NCI-H748 (cell line): ENCODE measurements around the gene CARF.
A peak's percentile ranks its signal among the peaks of the same experiment; 100 is the strongest.
"Not testable (repeated sequence)": the region's sequence is repeated elsewhere in the genome, so short reads cannot be mapped to it uniquely, and the experiment has no call there.

Experiments
- DNase-seq: peaks from one replicate; lab custom pipeline; 2025; ENCODE audit not compliant: unreplicated experiment; lab: John Stamatoyannopoulos, UW

Gene CARF

GRCh38 chr2:202934456-202934855, 22.4 kb downstream of the CARF start:
- DNase-seq = no peak

DNA sequence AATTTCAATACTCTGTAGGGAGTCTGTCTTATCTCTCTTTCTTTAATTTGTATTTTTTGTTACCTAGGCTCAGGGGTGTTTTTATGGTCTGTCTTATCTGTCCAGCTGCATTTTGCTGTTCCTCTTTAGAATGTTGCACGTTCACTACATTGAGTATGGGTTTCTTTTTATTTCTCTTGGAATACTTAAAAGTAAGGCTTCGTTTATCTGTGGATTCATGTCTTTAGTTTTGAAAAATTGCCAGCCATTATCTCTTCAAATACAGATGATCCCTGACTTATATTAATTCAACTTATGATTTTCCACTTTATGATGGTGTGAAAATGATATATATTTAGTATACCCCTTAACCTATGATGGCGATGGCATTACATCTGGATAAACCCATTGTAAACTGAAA, 26.9 kb downstream of the CARF start:
- no peak for DNase-seq

GRCh38 chr2:202941771-202942170, 29.7 kb downstream of the CARF start:
- no peak for DNase-seq

- DNase-seq = no peak
These were observed 32.3 kb downstream of the CARF start for GRCh38 chr2:202944408-202944807.

DNA sequence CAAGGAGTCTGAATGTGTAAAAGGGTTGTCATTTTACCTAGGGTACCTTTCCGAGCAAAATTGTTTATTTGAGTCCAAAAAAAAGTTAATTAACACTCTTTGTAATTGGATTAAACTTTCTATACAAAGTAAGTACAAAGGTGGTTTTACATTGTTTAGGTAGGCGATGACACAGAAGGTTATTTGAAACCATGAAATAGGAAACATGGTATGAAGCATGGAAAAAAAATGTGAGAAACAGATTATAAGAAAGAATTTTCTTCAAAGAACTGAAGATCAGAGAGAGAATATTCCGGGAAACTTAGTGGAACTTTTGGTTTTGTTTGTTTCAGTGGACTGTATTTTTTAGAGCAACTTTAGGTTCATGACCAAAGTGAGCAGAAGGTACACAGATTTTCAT, 32.7 kb downstream of the CARF start:
- no peak for DNase-seq

GRCh38 chr2:202945497-202945896, 33.4 kb downstream of the CARF start:
- no peak for DNase-seq

- DNase-seq = not testable (repeated sequence)
These were observed 37.3 kb downstream of the CARF start for GRCh38 chr2:202949333-202949732.

DNA sequence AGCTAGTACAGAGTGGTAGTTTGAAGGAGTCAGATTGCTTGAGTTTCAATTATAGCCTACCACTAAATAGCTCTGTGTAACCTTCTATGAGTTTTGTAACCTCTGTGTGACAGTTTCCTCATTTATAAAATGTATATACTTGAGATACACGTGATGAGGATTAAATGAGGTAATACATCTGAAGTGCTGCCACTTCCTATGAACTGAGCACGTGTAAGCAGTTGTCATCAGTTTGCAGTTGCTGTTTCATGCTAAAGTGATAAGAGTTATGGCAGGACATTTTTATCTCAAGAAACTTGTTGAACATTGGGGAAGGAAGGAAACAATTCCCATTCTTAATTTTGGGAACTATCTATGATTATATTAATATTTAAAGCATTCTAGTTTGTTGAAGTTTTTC, 38.5 kb downstream of the CARF start:
- no peak for DNase-seq

- no peak for DNase-seq
These were observed 48.4 kb downstream of the CARF start for GRCh38 chr2:202960524-202960923.

DNA sequence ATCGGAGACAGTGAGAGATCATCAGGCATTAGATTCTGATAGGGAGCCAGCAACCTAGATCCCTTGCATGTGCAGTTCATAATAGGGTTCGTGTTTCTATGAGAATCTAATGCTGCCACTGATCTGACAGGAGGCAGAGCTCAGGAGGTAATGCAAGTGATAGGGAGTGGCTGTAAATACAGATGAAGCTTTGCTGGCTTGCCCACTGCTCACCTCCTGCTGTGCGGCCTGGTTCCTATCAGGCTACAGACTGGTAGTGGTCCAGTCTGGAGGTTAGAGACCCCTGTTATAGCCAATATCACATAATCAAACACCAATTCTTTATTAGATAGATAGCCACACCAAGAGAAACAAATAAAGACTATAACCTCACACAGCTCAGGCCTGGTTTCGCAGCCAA, 51.6 kb downstream of the CARF start:
- no peak for DNase-seq

DNA sequence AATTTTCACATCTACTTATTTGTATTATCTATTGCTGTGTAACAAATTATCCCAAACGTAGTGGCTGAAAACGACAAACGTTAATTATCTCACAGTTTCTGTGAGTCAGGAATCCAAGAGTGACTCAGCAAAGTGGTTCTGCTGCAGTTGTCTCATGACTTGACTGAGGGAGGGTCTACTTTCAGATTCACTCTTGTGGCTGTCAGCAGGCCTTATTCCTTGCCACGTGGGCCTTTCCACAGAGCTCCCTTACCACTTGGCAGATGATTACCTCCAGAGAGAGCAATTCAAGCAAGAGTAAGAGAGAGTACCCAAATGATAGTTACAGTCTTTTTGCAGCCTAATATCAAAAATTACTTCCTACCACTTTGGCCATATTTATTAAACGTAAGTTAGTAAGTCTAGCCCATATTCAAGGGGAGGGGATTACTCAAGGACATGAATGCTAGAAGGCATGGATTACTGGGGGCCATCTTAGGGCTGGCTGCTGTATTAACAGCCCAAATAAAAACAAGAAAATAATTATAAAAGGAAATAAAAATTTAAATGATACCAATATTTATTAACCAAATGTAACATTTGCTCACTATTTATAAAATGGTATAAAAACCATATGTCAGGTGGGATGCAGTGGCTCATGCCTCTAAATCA, 53.9 kb downstream of the CARF start:
- DNase-seq = peak; percentile 31

DNA sequence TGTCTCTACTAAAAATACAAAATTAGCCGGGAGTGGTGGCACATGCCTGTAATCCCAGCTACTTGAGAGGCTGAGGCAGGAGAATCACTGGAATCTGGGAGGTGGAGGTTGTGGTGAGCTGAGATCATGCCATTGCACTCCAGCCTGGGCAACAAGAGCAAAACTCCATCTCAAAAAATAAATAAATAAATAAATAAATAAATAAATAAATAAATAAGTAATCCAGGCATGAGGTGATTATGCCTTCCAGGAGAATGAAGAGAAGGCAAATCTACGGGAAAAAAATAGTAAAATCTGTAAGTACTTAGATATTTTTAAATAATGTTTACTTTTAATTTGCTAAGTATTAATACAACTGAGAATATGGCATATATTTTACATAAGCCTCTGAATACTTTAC, 57.3 kb downstream of the CARF start:
- DNase-seq = not testable (repeated sequence)

DNA sequence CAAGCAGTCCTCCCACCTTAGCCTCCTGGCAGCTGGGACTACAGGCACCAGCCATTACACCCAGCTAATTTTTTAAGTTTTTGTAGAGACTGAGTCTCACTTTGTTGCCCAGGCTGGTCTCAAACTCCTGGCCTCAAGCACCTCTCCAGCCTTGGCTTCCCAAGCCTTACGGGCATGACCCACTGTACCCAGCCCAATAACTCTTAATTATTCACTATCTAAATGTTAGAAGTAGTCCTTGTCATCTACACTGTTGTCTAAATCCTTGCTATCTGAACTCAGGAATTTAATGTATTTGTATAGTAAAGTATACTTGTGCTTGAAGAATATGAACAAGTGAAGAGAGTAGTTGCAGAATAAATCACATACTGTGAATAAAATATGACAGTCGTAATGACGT, 64.7 kb downstream of the CARF start:
- DNase-seq = no peak

GRCh38 chr2:202982779-202983491, 70.9 kb downstream of the CARF start:
- DNase-seq = no peak

DNA sequence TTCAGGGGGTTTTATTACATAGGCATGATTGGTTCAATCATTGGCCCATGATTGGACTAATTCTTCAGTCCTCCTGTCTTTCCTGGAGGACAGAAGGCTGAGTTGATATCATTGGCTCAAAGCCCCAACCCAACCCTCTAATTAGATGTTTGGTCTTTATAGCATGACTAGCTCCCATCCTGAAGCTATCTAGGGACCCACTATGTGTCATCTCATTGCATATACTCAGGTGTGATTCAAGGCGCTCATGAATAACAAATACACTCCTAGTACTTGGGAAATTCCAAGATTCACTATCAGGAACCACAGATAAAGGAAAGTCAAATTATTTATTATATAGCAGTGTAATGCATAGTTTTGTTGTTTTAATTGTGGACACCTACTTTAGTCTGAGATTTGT, 77.7 kb downstream of the CARF start:
- no peak for DNase-seq

DNA sequence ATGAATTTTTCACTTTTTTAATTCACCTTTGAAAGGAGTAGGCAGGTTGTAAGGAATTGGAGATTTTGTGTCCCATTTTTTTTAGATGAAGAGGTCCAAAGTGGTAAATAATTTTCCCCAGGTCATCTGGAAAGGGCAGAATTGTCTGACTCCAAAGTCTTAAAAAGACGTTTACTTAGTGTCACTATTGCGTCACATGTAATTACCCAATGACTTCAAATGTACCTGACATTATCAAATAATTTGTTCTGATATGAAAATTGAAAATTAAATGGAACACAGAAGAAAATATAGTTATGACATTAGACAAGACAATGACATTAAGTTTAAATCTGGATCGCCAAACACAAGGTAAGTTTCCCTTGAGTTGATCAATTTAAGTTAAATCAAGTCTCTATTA, 78.4 kb downstream of the CARF start:
- no peak for DNase-seq

DNA sequence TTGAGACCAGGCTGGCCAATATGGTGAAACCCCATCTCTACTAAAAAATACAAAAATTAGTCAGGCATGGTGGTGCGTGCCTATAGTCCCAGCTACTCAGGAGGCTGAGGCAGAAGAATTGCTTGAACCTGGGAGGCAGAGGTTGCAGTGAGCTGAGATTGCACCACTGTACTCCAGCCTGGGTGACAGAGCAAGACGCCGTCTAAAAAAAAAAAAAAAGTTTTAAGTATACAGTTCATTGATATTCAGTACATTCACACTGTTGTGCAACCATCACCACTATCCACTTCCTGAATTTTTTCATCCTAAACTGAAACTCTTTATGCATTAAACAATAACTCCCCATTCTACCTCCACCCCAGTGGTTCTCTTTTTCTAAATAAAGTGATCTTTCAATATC, 85.0 kb downstream of the CARF start:
- not testable (repeated sequence) for DNase-seq

- no peak for DNase-seq
These were observed 90.2 kb downstream of the CARF start for GRCh38 chr2:203002054-203002821.

- no peak for DNase-seq
These were observed 91.6 kb downstream of the CARF start for GRCh38 chr2:203003716-203004115.

DNA sequence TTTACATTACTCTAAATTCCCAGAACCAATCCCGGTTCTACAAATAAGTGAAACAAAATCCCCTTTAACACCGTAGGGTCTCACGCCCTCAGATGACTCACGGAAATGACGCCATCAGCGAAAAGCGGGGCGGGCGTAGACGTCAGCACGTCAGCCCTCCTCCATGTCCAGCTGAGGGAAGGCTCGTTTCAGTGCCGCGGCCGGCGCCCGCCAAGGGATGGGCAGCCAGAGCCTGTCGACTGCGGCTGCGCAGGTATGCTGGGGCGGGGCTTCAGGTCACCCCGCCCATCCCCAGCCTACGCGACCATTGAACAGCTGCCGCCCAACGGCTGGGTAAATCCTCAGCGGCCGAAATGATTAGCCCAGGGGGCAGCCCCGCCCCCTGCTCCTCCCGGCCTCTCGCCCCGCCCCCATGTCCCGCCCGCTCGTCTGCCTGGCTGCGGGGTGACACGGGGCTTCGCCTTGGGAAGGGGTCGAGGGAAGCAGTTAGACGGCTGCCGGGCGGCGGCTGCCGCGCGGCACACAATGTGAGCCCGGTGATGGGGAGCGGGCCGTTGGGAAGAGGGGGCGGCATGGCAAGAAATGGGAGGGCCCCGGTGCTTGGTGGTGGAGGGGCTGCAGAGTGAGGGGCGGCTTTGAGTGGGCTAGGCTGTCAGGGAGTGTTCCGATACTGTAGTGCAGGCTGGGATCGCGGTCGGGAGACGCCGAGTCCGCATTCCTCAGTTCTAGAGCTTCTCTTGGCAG, 102.6 kb downstream of the CARF start, which contains the start of gene NBEAL1:
NBEAL1 (plus strand) TSS at position 420 of the 744 bp plus-strand sequence. CDS start 1,510 bp downstream, outside the sequence.
- peak; percentile 99 for DNase-seq

DNA sequence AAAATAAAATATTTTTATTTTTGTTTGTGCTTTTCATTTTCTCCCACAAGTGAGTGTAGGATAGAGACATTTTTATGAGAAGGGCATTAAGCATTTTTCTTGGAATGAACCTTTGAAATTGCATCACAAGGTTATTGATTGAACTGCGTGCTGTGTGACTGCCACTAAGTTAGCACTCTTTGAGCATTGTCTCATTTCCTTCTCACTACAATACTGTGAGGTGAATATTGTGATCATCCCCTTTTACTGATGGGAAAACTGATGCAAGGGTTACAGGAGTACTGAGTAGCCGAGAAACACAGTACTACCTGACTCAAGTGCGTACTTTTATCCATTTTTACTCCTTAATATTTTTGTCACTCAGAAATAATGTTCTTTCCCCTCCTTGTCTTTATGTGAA, 104.6 kb downstream of the CARF start:
- DNase-seq = no peak
